Astrocyte (in vitro differentiated cells and primary cell): ENCODE measurements around the gene TMEM179. TPM values are rescaled to one million over a fixed set of nuclear protein-coding genes. Genes with fewer than 3 reads are reported as not detected.

Experiments used
- DNase-seq: peaks from one replicate; pipeline ENCODE4 v3.0.0-alpha.2; 2010; ENCODE audit warnings: low read depth
- FAIRE-seq: peaks from 2 replicates; lab custom pipeline; 2011; peaks lifted over from hg19 to GRCh38; lab: Jason Lieb, UNC
- H2AFZ ChIP-seq: 2 replicates; pipeline ENCODE4 v1.6.0; 2012; ENCODE audit warnings: low read depth, low read length, inconsistent platforms
- H3K27ac ChIP-seq: 2 replicates; pipeline ENCODE4 v1.5.1; 2011; ENCODE audit warnings: low read depth, low read length, inconsistent platforms
- H3K27me3 ChIP-seq: 2 replicates; pipeline ENCODE4 v1.6.0; 2011; ENCODE audit warnings: low read length, inconsistent platforms; ENCODE audit not compliant: insufficient read depth
- H3K36me3 ChIP-seq: 2 replicates; pipeline ENCODE4 v1.5.1; 2011; ENCODE audit warnings: low read length, inconsistent platforms; ENCODE audit not compliant: insufficient read depth
- H3K4me1 ChIP-seq: 2 replicates; pipeline ENCODE4 v1.5.1; 2011; ENCODE audit warnings: low read length, inconsistent platforms; ENCODE audit not compliant: insufficient read depth
- H3K4me2 ChIP-seq: 2 replicates; pipeline ENCODE4 v1.6.0; 2012; ENCODE audit warnings: low read length, inconsistent platforms
- H3K4me3 ChIP-seq: 2 replicates; pipeline ENCODE4 v1.5.1; 2011; ENCODE audit warnings: low read depth, mild to moderate bottlenecking, low read length, inconsistent platforms; ENCODE audit not compliant: insufficient read depth
- H3K79me2 ChIP-seq: 2 replicates; pipeline ENCODE4 v1.6.0; 2012; ENCODE audit warnings: mild to moderate bottlenecking, low read length, inconsistent platforms; ENCODE audit not compliant: insufficient read depth
- H3K9ac ChIP-seq: 2 replicates; pipeline ENCODE4 v1.6.0; 2012; ENCODE audit warnings: mild to moderate bottlenecking, low read length, inconsistent platforms
- H3K9me3 ChIP-seq: 2 replicates; pipeline ENCODE4 v1.5.1; 2012; ENCODE audit warnings: low read depth, mild to moderate bottlenecking, low read length, inconsistent platforms; ENCODE audit not compliant: insufficient read depth
- H4K20me1 ChIP-seq: 2 replicates; pipeline ENCODE4 v1.6.0; 2012; ENCODE audit warnings: low read length, inconsistent platforms; ENCODE audit not compliant: insufficient read depth
- H3K27ac Mint-ChIP-seq: one replicate; pipeline ENCODE4 v1.8.0; 2021; ENCODE audit warnings: mild to moderate bottlenecking, mixed read lengths; ENCODE audit not compliant: unreplicated experiment
- H3K27me3 Mint-ChIP-seq: one replicate; pipeline ENCODE4 v1.8.0; 2021; ENCODE audit warnings: low read depth, mixed read lengths; ENCODE audit not compliant: unreplicated experiment
- H3K36me3 Mint-ChIP-seq: one replicate; pipeline ENCODE4 v1.8.0; 2021; ENCODE audit warnings: low read depth, mixed read lengths; ENCODE audit not compliant: unreplicated experiment
- H3K4me1 Mint-ChIP-seq: one replicate; pipeline ENCODE4 v1.8.0; 2021; ENCODE audit warnings: low read depth, mixed read lengths; ENCODE audit not compliant: unreplicated experiment
- H3K4me3 Mint-ChIP-seq: one replicate; pipeline ENCODE4 v1.8.0; 2021; ENCODE audit warnings: mild to moderate bottlenecking, moderate library complexity, mixed read lengths; ENCODE audit not compliant: unreplicated experiment
- H3K9me3 Mint-ChIP-seq: one replicate; pipeline ENCODE4 v1.8.0; 2021; ENCODE audit warnings: mild to moderate bottlenecking, mixed read lengths; ENCODE audit not compliant: unreplicated experiment
- EZH2 ChIP-seq: IDR thresholded peaks from 2 replicates; pipeline ENCODE4 v1.6.1; 2012; ENCODE audit warnings: mild to moderate bottlenecking, low read length, inconsistent platforms; ENCODE audit not compliant: insufficient read depth
- total RNA-seq: library from RNA; stranded (reverse); gene quantifications from 2 replicates; pipeline ENCODE4 v1.2.1, GENCODE V29; 2021
- TF ChIP-seq, protein P1 (sequence below): IDR thresholded peaks from 2 replicates; pipeline ENCODE4 v1.5.1; 2011; ENCODE audit warnings: low read depth, mild to moderate bottlenecking, inconsistent platforms, low read length, moderate library complexity; ENCODE audit not compliant: insufficient read depth

TMEM179 gene
- total RNA-seq, 1 donor from 2014 or later, result 0.82 TPM

DNA sequence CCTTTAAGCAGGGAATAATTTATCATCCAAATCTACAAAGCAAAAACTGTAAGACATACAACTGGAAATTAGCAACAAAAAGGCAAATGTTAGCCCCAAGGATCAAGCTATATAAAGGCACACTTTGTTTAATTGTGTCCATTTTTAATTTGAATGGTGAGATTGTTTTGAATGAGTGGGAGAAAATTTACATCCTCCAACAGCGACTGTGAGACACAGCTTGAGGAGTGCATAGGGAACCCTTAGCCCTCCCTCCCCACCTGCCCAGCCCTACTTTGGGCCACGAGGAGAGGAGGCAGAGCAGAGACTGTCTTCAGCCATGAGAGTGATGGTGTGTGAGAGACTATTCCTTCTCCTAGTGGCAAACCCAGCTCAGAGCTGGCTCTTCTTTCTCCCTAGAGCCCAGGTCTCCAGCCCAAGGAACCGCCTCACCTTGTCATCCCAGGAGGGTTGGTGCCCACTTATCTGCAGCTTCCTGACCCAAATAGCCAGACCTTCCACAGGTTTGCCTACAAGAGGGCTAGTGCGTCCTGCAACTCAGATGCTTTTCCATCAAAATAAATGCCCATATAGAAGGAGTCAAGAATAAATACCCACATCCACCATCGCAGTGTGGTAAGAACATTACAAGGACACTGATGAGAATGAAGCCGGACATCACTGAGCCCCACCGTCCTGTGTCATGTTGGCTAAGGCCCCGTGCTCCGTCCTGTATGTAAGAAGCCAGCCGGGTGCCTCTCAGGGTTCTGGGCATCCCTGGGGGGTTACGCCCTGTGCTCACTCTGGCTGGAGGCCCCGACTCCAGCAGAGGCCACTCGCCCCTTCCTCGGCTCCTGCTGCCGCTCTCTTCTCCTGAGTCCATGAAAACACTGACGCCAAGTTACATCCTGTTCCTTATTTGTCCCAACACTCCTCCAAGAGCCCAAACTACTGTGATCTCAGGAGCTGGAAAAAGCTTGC, 61.4 kb downstream of the TMEM179 start:
- no peaks in the 10 kb centered on the region for H3K36me3 ChIP-seq
- no peak overlapping the region for H3K4me3 ChIP-seq
- H3K27me3 ChIP-seq, result peaks cover 6% of the 10 kb centered on the region
- no peaks in the 10 kb centered on the region for H3K9me3 ChIP-seq
- H3K4me1 ChIP-seq, result no peaks in the 10 kb centered on the region
- H3K27ac Mint-ChIP-seq, result no peak overlapping the region
- no peak overlapping the region for H3K9ac ChIP-seq
- no peak for FAIRE-seq
- H3K4me1 Mint-ChIP-seq, result no peaks in the 10 kb centered on the region
- DNase-seq, result no peak
- no peak overlapping the region for H3K4me3 Mint-ChIP-seq
- no peak overlapping the region for H2AFZ ChIP-seq
- TF ChIP-seq, protein P1, sequence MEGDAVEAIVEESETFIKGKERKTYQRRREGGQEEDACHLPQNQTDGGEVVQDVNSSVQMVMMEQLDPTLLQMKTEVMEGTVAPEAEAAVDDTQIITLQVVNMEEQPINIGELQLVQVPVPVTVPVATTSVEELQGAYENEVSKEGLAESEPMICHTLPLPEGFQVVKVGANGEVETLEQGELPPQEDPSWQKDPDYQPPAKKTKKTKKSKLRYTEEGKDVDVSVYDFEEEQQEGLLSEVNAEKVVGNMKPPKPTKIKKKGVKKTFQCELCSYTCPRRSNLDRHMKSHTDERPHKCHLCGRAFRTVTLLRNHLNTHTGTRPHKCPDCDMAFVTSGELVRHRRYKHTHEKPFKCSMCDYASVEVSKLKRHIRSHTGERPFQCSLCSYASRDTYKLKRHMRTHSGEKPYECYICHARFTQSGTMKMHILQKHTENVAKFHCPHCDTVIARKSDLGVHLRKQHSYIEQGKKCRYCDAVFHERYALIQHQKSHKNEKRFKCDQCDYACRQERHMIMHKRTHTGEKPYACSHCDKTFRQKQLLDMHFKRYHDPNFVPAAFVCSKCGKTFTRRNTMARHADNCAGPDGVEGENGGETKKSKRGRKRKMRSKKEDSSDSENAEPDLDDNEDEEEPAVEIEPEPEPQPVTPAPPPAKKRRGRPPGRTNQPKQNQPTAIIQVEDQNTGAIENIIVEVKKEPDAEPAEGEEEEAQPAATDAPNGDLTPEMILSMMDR, result no peak
- no peak for TF ChIP-seq EZH2
- peaks cover 31% of the 10 kb centered on the region for H3K27me3 Mint-ChIP-seq
- no peaks in the 10 kb centered on the region for H4K20me1 ChIP-seq
- H3K36me3 Mint-ChIP-seq, result no peaks in the 10 kb centered on the region
- H3K27ac ChIP-seq, result no peak overlapping the region
- H3K79me2 ChIP-seq, result no peaks in the 10 kb centered on the region
- H3K9me3 Mint-ChIP-seq, result no peaks in the 10 kb centered on the region
- H3K4me2 ChIP-seq, result no peak overlapping the region

DNA sequence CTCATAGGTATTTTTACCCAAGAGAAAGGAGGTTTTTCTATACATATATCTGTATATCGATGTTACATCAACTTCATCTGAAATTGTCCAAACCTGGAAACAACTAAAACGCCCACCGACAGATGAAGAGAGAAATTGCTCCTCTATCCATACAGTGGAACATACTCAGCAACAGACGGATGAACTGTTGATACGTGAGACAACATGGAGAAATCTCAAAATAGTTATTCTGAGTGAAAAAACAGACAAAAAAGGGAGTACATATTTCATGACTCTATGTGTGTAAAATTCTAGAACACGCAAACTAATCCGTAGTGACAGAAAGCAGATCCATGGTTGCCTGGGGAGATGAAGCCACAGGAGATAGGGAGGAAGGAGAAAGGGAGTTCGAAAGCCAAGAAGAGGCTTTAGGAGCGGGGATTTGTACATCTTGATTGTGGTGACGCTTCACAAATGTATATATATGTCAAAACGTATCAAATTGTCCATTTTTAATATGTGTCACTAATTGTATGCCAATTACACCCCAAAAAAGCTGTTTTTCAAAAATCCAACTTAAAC, 62.6 kb downstream of the TMEM179 start:
- Histone ChIP-seq H3K9me3 (no peaks in the 10 kb centered on the region), H3K9ac (no peak overlapping the region), H3K27me3 (peaks cover 6% of the 10 kb centered on the region), H4K20me1 (no peaks in the 10 kb centered on the region), H3K27ac (no peak overlapping the region), H3K36me3 (no peaks in the 10 kb centered on the region), H3K79me2 (no peaks in the 10 kb centered on the region), H3K4me2 (no peak overlapping the region), H3K4me3 (no peak overlapping the region), H3K4me1 (peaks cover 2% of the 10 kb centered on the region), H2AFZ (no peak overlapping the region)
- TF ChIP-seq EZH2, result no peak
- TF ChIP-seq, protein P1, result no peak
- Mint-ChIP-seq H3K9me3 (no peaks in the 10 kb centered on the region), H3K36me3 (no peaks in the 10 kb centered on the region), H3K27me3 (peaks cover 29% of the 10 kb centered on the region), H3K4me1 (peaks cover 5% of the 10 kb centered on the region), H3K4me3 (no peak overlapping the region), H3K27ac (no peak overlapping the region)
- DNase-seq (no peak), FAIRE-seq (no peak)

Other genes starting within 250 kb of the TMEM179 start
- gene C14orf180, start 25.0 kb downstream of the TMEM179 start, total RNA-seq, result not detected in 2 replicates
- 111 and 126 TPM in 2 replicates for gene INF2, start 84.8 kb upstream of the TMEM179 start, total RNA-seq
- gene ADSS1, start 119.5 kb upstream of the TMEM179 start, total RNA-seq, result 4.4 and 5.8 TPM in 2 replicates
- gene SIVA1, start 148.4 kb upstream of the TMEM179 start, total RNA-seq, result 46.4 and 51.0 TPM in 2 replicates
- gene AKT1, start 191.0 kb upstream of the TMEM179 start, total RNA-seq, result 148 and 155 TPM in 2 replicates
- gene ZBTB42, start 196.3 kb upstream of the TMEM179 start, total RNA-seq, result 6.6 and 6.9 TPM in 2 replicates